GM19372 (cell line): ENCODE measurements around the gene POU3F1.

Experiments used
- ATAC-seq: cut with Tn5 transposase; IDR thresholded peaks from one replicate; pipeline ENCODE4 v1.9.1; 2021; ENCODE audit warnings: mild to moderate bottlenecking, low read depth, moderate library complexity; ENCODE audit not compliant: unreplicated experiment

Gene POU3F1

GRCh38 chr1:38074302-38074677 is 27.7 kb upstream of the POU3F1 start:
- ATAC-seq, result no peak

DNA sequence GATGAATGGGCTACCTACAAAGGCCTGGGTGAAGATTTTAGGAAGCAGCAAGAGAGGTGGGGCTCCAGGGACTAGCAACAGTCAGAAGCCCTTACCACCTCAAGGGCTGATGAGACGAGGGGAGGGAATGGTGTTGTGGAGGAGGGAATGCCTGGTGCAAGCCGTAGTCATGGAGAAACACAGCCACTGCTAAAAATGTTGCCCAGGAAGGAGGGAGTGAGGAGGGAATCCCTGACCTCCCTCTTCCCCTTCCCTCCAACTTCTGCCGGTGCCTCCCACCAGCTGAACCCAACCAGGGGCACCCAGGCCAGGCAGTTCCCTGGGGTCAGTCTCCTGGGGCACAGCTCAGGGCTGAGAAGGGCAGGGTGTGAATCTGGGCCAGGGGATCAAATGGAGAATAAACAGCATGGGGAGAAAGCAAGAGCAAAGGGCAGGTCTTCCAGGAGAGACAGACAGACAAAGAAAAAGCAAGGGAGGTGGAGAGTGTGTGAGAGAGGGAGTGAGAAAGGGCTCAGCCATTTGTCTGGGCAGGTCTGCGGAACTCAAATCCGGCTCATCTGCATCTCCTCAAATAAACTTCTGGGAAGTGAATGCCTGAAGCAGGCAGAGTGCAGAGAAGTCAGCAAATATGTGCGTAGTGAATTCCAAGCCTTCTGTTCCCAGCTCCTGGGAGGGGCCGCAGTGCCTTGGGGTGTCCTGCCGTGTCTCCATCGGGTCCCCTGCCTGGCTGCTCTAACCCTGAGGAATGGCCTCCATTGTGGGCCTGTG is 27.1 kb upstream of the POU3F1 start:
- ATAC-seq, result no peak

GRCh38 chr1:38072858-38073257 is 26.3 kb upstream of the POU3F1 start:
- ATAC-seq, result no peak

DNA sequence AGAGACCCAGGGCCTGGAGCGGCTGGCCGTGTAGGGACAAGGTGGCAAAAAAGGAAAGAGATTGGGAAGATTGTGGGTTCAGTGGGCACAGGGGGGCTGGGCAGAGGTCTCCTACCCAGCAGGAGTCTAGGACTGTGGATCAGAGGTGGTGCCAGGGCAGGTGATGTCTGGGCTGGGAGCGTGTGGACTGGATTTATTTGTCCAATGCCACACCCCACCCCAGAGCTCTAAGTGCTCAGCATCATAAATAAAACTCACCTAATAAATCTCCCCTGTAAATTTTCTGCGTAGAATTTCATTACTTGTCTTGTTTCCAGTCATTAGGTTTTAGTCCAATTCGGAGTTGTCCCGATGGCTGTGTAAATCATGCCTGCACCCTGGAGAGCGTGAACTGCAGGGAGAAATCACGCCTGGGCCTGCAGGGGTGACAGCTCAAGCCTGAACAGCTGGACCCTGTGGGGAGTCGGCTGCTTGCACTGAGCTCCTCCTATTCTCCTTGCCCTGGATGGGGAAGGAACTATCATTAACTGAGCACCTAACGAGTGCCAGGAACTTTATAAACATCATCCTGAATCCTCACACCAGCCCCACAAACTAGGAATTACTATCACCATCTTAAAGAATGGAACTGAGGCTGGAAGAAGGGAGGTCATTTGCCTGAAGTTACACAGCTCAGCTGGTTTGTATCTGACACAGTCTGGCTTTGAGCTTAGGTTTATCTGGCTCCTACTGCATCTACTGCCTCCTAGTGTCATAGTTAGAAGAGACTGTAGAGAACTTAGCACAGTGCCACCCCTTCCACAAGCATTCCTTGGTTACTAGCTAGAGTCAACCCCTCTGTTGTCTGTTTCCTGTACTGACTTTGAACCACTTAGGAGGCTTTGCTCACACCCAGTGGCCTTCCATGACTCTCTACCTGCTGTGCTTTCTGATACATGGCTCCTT is 25.0 kb upstream of the POU3F1 start:
- ATAC-seq, result no peak

DNA sequence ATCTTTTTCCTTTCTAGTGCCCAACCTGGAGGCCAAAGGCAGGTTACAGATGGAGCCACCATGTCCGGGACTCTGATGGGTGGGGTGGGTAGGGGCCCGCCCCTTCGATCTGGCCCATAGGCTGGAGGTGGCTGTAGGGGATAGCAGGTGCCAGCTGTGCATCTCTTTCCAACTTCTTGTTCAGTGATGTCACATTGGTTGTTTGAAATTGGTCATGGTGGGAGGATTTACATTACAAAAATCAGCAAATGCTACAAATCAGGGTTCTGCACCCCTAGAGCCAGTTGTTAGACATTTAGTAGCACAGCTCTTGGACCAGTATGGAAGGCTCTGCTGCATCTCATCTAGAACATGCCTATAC is 22.4 kb upstream of the POU3F1 start:
- ATAC-seq, result no peak

GRCh38 chr1:38068220-38068979 is 21.8 kb upstream of the POU3F1 start:
- no peak for ATAC-seq

DNA sequence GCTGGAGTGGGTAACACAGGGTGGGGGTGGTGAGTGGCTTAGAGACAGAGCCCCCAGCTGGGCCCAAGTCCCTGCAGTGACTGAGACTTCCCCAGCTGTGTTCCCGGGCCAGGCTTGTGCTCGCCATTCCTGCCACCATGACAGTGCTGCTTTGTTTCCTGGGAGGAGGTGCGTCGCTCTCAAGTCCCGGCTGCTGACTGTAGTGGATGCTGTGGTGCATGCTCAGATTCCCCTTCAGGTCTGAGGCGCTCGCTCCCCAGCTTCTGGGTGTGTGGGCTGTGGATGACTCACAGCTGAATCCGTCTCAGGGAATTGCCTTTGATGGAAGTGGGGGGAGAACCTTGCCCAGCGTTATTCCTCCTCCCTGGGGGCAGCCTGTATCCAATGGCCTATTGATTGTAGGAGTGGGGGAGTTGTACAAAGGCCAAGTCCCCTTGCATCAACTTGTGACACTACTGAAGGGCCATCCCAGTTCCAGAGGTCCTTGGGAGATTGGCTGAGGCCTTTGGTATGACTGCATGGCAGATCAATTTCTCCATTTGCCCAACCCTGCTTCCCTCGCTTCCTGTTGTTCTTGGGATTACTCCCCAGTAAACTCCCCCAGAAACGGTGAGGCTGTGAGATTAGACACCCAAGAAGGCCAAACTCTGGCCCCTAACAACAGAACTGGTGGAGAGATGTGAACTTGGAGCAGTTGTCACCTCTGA is 17.8 kb upstream of the POU3F1 start:
- no peak for ATAC-seq

GRCh38 chr1:38063616-38064015 is 17.0 kb upstream of the POU3F1 start:
- ATAC-seq, result no peak

- ATAC-seq, result no peak
Observed at GRCh38 chr1:38062361-38063288, 16.0 kb upstream of the POU3F1 start.

GRCh38 chr1:38061883-38062328 is 15.3 kb upstream of the POU3F1 start:
- no peak for ATAC-seq

GRCh38 chr1:38061290-38061689 is 14.7 kb upstream of the POU3F1 start:
- ATAC-seq, result no peak

DNA sequence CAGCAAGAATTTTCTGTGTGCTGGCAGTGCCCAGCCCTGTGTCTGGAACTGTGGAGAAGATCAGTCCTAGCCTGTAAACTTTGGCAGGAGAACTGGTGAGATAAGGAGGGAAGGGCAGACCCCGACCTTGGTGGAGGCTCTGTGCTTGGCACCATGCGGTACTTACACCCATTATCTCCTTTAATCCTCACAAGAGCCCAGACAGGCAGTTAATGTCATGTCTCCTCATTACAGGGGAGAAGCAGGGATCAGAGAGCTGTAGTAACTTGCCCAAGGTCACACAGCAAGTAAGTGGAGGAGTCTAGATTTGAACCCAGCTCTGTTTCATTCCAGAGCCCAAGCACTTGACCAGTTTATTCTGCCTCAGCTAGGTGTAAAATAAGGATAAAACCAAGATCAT is 13.9 kb upstream of the POU3F1 start:
- ATAC-seq, result no peak

GRCh38 chr1:38059635-38060250 is 13.2 kb upstream of the POU3F1 start:
- ATAC-seq, result no peak

- no peak for ATAC-seq
Observed at GRCh38 chr1:38055965-38056364, 9.4 kb upstream of the POU3F1 start.

DNA sequence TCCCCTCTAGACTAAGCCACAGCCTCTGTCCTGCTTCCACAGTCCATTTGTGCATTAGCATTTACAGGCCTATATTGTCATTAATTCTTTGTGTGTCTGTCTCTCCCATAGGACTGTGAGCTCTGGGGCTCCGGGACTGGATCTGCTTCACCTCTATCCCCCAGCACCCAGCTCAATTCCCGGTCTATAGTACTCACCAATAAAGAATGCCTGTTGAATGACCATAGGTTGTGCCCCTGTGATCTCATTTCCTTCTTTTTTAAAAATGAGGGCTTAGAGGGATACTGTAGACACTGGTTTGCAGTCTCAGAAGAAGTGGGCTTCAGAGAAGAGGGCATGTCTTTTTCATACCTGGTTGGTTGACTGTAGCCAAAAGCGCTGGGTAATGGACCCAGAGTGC is 8.8 kb upstream of the POU3F1 start:
- ATAC-seq, result no peak

DNA sequence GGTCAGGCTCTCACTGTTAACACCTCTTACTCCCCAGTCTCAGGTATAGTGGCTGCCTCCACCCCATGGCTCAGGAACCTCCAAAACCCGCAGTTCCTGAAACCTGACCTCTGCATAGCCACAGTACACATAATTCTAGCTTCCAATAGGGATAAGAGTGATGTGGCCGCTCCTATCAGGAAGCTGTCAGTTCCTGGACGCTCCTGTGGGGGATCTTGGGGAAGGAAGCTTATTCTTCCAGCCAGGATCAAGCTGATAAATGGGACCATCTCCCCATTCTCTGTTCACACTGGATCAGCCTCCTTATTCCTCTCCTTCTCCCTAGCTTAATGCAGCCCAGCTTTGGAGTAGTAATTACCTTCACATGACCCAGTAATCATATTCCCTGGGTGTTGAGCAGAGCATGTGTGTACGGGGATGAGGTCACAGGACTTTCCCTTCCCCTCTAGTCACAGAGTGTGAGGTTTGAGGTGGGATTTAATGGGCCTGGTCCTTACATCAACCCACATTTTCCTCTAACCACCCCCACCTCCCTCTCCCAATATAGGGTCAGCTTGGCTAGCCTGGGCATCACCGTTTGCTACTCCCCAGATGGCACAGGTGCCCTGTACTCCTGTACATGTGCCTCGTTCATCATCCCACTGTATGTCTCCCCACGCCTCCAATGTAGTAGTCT is 7.0 kb upstream of the POU3F1 start:
- ATAC-seq, result no peak

DNA sequence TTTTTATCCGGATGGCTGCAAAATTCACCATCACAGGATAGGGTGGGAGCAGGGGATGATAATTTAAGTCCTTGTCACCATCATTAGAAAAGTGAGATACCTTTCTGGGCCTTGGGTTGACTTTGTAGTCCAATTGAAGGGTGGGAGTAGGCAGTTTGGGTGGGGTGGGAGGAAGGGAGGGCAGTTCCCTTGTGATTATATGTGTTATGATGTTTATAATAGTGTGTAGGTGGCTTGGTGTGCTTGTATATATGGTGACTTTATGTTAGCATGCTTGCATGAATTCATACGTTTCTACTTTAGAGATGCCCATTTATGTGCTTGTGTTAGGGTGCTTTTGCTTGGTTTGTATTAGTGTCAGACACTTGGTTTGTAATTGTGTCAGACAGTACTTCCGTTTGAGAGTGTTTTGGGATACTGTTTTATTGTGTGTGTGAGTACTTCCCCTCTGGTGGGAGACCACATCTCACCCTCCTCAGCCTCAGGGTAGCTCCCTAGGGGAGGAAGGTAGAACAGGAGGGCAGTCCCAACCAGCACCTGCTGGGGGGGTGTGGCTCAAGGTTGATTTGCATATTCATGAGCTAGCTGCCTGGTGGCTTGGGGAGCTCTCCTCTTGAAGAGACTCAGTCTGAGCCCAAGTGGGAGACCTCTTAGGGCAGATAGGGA is 6.3 kb upstream of the POU3F1 start:
- ATAC-seq, result no peak

GRCh38 chr1:38051079-38051543 is 4.5 kb upstream of the POU3F1 start:
- ATAC-seq, result no peak
